Right atrium auricular region (tissue), 2 donors: ENCODE results near the gene NBAS. TPM values are rescaled to one million over a fixed set of nuclear protein-coding genes. Genes with fewer than 3 reads are reported as not detected.
"Not testable (repeated sequence)": the region's sequence is repeated elsewhere in the genome, so short reads cannot be mapped to it uniquely, and the experiment has no call there.

Experiments
- DNase-seq: peaks from one replicate; pipeline ENCODE4 v3.0.0-alpha.2; 2019; ENCODE audit warnings: low spot score
- H3K27ac ChIP-seq, 2 donors: fragments of 200-600 bp; sonication (generic); 1 replicate in 1 of 2; 2 replicates in 1 of 2; pipeline ENCODE4 v1.5.1; 2016 to 2019
- H3K27me3 ChIP-seq, 2 donors: fragments of 200-600 bp; sonication (generic); one replicate each; pipeline versions ENCODE4 v1.5.1 to v1.6.0; 2017 to 2019
- H3K36me3 ChIP-seq: fragments of 200-600 bp; sonication (generic); one replicate; pipeline ENCODE4 v1.5.1; 2016
- H3K4me1 ChIP-seq, 2 donors: fragments of 200-600 bp; sonication (generic); one replicate each; pipeline versions ENCODE4 v1.5.1 to v1.6.0; 2017 to 2019
- H3K4me3 ChIP-seq, 2 donors: fragments of 200-600 bp; sonication (generic); 1 replicate in 1 of 2; 2 replicates in 1 of 2; pipeline ENCODE4 v1.5.1; 2017 to 2019; ENCODE audit warnings: mild to moderate bottlenecking in 1 of 2, moderate library complexity in 1 of 2
- H3K9me3 ChIP-seq, 2 donors: fragments of 200-600 bp; sonication (generic); one replicate each; pipeline ENCODE4 v1.5.1; 2019
- total RNA-seq, 2 donors: library from RNA; depleted of rRNA; stranded (reverse); fragments of >200 nt; gene quantifications; one replicate each; pipeline ENCODE4 v1.1.0, GENCODE V29; 2016
- TF ChIP-seq, protein P1 (sequence below), 2 donors: fragments of 200-600 bp; sonication (generic); IDR thresholded peaks; one replicate each; pipeline ENCODE4 v1.5.1; 2019; ENCODE audit warnings: antibody characterized with exemption in 2 of 2

NBAS gene
- total RNA-seq, 2 donors from 2014 or later: 31.1 to 39.1 TPM

DNA sequence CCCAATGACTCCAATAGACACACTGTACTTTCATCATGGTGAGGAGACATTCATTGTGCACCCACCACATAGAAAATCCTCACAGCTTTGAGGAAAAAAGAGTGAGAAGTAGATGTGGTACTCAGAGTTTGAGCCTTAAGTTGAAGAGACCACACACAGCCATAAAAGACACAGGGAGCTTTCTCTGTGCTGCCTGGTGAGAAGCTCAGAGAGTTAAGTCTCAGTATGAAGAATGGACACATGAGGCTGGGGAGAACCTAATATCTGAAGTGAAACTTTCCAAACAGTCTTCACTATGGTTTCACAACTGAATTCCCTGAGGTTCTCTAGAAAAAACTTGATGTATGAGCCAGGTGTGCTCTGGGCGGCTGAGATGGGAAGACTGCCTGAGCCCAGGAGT lies 237.9 kb downstream of the NBAS start:
- no peaks in the 10 kb centered on the region for H3K36me3 ChIP-seq
- TF ChIP-seq, protein P1, sequence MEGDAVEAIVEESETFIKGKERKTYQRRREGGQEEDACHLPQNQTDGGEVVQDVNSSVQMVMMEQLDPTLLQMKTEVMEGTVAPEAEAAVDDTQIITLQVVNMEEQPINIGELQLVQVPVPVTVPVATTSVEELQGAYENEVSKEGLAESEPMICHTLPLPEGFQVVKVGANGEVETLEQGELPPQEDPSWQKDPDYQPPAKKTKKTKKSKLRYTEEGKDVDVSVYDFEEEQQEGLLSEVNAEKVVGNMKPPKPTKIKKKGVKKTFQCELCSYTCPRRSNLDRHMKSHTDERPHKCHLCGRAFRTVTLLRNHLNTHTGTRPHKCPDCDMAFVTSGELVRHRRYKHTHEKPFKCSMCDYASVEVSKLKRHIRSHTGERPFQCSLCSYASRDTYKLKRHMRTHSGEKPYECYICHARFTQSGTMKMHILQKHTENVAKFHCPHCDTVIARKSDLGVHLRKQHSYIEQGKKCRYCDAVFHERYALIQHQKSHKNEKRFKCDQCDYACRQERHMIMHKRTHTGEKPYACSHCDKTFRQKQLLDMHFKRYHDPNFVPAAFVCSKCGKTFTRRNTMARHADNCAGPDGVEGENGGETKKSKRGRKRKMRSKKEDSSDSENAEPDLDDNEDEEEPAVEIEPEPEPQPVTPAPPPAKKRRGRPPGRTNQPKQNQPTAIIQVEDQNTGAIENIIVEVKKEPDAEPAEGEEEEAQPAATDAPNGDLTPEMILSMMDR (IDR thresholded peaks at IDR 0.05): no peak
- no peak overlapping the region for H3K27ac ChIP-seq
- no peaks in the 10 kb centered on the region for H3K4me1 ChIP-seq
- H3K4me3 ChIP-seq: no peak overlapping the region
- H3K9me3 ChIP-seq: peaks cover 0 to 7% of the 10 kb centered on the region in 2 donors
- no peak for DNase-seq
- H3K27me3 ChIP-seq: no peaks in the 10 kb centered on the region

DNA sequence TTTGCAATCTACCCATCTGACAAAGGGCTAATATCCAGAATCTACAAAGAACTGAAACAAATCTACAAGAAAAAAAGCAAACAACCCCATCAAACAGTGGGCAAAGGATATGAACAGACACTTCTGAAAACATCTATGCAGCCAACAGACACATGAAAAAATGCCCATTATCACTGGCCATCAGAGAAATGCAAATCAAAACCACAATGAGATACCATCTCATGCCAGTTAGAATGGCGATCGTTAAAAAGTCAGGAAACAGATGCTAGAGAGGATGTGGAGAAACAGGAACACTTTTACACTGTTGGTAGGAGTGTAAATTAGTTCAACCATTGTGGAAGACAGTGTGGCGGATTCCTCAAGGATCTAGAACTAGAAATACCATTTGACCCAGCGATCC lies 239.7 kb downstream of the NBAS start:
- not testable (repeated sequence) for H3K4me3 ChIP-seq

DNA sequence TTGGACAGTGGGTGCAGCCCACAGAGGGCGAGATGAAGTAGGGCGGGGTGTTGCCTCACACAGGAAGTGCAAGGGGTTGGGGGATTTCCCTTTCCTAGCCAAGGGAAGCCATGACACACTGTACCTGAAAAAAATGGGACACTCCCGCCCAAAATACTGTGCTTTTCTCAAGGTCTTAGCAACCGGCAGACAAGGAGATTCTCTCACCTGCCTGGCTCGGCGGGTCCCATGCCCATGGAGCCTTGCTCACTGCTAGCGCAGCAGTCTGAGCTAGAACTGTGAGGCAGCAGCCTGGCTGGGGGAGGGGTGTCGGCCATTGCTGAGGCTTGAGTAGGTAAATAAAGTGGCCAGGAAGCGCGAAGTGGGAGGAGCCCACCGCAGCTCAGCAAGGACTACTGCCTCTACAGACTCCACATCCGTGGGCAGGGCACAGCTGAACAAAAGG lies 244.7 kb downstream of the NBAS start:
- H3K27ac ChIP-seq: no peak overlapping the region
- DNase-seq: no peak
- H3K4me3 ChIP-seq: no peak overlapping the region
- no peaks in the 10 kb centered on the region for H3K4me1 ChIP-seq
- no peaks in the 10 kb centered on the region for H3K36me3 ChIP-seq
- H3K9me3 ChIP-seq: peaks cover 0 to 1% of the 10 kb centered on the region in 2 donors
- no peaks in the 10 kb centered on the region for H3K27me3 ChIP-seq
- TF ChIP-seq, protein P1 (IDR thresholded peaks at IDR 0.05): no peak

More for the DNA sequence above, 239.7 kb downstream of the NBAS start:
- not testable (repeated sequence) for H3K27me3 ChIP-seq, H3K27ac ChIP-seq, H3K36me3 ChIP-seq, H3K9me3 ChIP-seq, DNase-seq, H3K4me1 ChIP-seq

DNA sequence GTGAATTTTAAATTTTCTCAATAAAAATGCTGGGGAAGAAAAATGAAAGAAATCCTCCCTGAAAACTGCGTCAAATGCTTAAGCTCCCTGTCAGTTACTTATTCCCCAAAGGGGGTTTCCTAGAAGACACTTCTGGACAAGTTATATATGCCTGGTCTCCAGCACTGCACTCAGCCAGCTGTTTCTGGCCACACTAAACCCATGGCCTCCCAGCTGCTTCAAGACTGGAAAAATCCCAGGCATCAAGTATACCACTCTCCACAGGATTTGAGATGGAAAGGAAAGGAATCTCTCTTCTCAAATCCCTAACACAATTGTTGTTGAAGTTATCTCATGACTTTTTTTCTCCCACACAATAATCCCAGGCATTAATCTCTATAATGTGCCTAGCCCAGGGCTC lies 245.7 kb downstream of the NBAS start:
- no peak overlapping the region for H3K27ac ChIP-seq
- H3K4me3 ChIP-seq: no peak overlapping the region
- no peaks in the 10 kb centered on the region for H3K9me3 ChIP-seq
- H3K4me1 ChIP-seq: no peaks in the 10 kb centered on the region
- TF ChIP-seq, protein P1 (IDR thresholded peaks at IDR 0.05): no peak
- no peaks in the 10 kb centered on the region for H3K36me3 ChIP-seq
- no peak for DNase-seq
- H3K27me3 ChIP-seq: no peaks in the 10 kb centered on the region

DNA sequence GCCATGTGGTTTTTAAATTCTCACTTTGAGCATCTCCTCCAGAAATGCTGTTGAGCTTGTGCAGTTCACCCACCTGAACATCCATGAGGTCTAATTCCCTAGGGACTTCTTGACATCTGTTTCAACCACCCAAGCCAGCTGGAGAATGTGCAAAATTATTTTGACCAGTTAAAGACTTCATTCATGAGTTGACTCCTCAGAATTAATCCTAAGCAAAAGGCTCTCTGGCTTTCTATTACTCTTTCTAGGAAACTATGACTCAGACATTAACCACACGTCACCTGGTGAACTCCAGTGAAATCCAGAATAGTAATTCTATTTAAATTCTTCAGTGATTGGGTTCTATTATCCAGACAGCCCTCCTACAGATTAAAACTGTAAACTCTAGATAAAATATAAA lies 247.5 kb downstream of the NBAS start:
- H3K4me1 ChIP-seq: no peaks in the 10 kb centered on the region
- DNase-seq: no peak
- H3K36me3 ChIP-seq: no peaks in the 10 kb centered on the region
- TF ChIP-seq, protein P1 (IDR thresholded peaks at IDR 0.05): no peak
- no peaks in the 10 kb centered on the region for H3K27me3 ChIP-seq
- H3K27ac ChIP-seq: no peak overlapping the region
- H3K4me3 ChIP-seq: no peak overlapping the region
- H3K9me3 ChIP-seq: no peaks in the 10 kb centered on the region

DNA sequence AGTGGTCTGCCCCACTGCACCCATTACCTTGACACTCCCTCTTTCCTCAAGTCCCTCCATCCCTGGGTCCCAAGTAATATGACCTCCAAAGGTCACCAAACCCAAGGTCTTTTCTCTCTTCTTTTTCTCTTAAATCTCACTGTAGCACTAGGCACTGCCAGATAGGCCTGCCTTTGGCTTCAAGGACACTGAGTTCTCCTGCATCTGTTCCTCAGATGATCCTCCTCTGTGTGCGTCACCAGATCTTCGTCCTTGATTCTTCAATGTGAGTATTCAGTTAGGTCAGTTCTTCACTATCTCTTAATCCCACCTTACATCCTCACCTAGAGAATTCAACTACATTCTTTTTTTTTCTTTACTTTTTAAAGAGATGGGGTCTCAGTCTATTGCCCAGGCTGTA lies 249.2 kb downstream of the NBAS start:
- H3K27me3 ChIP-seq: no peaks in the 10 kb centered on the region
- DNase-seq: no peak
- no peaks in the 10 kb centered on the region for H3K36me3 ChIP-seq
- no peaks in the 10 kb centered on the region for H3K9me3 ChIP-seq
- no peak overlapping the region for H3K4me3 ChIP-seq
- H3K27ac ChIP-seq: no peak overlapping the region
- H3K4me1 ChIP-seq: no peaks in the 10 kb centered on the region
- TF ChIP-seq, protein P1 (IDR thresholded peaks at IDR 0.05): no peak
